GM12878 (cell line): ENCODE results near the gene GIMAP8. TPM values are rescaled to one million over a fixed set of nuclear protein-coding genes. Genes with fewer than 3 reads are reported as not detected.

ENCODE experiments used
- CBX3 ChIP-seq: fragments of 200-600 bp; sonication (generic); IDR thresholded peaks from 2 replicates; pipeline ENCODE4 v1.6.1; 2016; ENCODE audit warnings: low read depth, borderline replicate concordance
- CBX5 ChIP-seq: sonication (generic); IDR thresholded peaks from 2 replicates; pipeline ENCODE4 v1.6.1; 2016; ENCODE audit warnings: low read depth, moderate library complexity, mild to moderate bottlenecking, inconsistent platforms
- CHD4 ChIP-seq: fragments of 200-600 bp; sonication (generic); IDR thresholded peaks from 2 replicates; pipeline ENCODE4 v1.6.1; 2016; ENCODE audit warnings: mild to moderate bottlenecking
- DPF2 ChIP-seq: fragments of 450-650 bp; IDR thresholded peaks from 2 replicates; pipeline ENCODE4 v1.6.1; 2017; ENCODE audit warnings: mild to moderate bottlenecking
- FOXM1 ChIP-seq: IDR thresholded peaks from 2 replicates; pipeline ENCODE4 v1.6.1; 2012; ENCODE audit warnings: low read depth, mild to moderate bottlenecking, inconsistent platforms, low read length, moderate library complexity
- HDAC6 ChIP-seq: fragments of 200-600 bp; sonication (generic); IDR thresholded peaks from one replicate; pipeline ENCODE4 v1.8.0; 2017; ENCODE audit warnings: antibody characterized with exemption; ENCODE audit not compliant: unreplicated experiment
- JUNB ChIP-seq: IDR thresholded peaks from 2 replicates; pipeline ENCODE4 v1.6.1; 2016; ENCODE audit warnings: antibody characterized with exemption, mild to moderate bottlenecking
- MEF2B ChIP-seq: fragments of 450-650 bp; IDR thresholded peaks from 2 replicates; pipeline ENCODE4 v1.6.1; 2018; ENCODE audit warnings: mild to moderate bottlenecking, moderate library complexity; ENCODE audit not compliant: partially characterized antibody, poor library complexity, severe bottlenecking
- MTA2 ChIP-seq: fragments of 450-650 bp; IDR thresholded peaks from 2 replicates; pipeline ENCODE4 v1.6.1; 2016; ENCODE audit warnings: low read depth, mild to moderate bottlenecking, moderate library complexity
- MXI1 ChIP-seq: fragments of 150-350 bp; IDR thresholded peaks from 2 replicates; pipeline ENCODE4 v1.6.1; 2011; ENCODE audit warnings: low read depth, mild to moderate bottlenecking, inconsistent platforms, low read length, improper control_type of control experiment
- POU2F2 ChIP-seq: IDR thresholded peaks from 3 replicates; pipeline ENCODE4 v1.6.1; 2011; ENCODE audit warnings: low read depth, mild to moderate bottlenecking, low read length, borderline replicate concordance
- SIX5 ChIP-seq: IDR thresholded peaks from 2 replicates; pipeline ENCODE4 v1.6.1; 2011; ENCODE audit warnings: mild to moderate bottlenecking, low read depth, low read length, moderate library complexity; ENCODE audit not compliant: severe bottlenecking
- ZNF384 ChIP-seq: IDR thresholded peaks from 2 replicates; pipeline ENCODE4 v1.6.1; 2012; ENCODE audit warnings: low read depth, mild to moderate bottlenecking, low read length, improper control_type of control experiment, borderline replicate concordance
- ZZZ3 ChIP-seq: IDR thresholded peaks from 2 replicates; pipeline ENCODE4 v1.6.1; 2011; ENCODE audit warnings: low read depth; ENCODE audit not compliant: control insufficient read depth, insufficient read length
- polyA plus RNA-seq, 11 experiments: library from polyadenylated mRNA; depleted of rRNA in 4 of 11; unstranded in 6 of 11; stranded (reverse) in 5 of 11; fragments of >200 nt; fragmentation: Nextera tagmentation in 4 of 11; fragmentation: Illumina TruSeq in 1 of 11; extraction: Ambion mirVana in 4 of 11; extraction: Trizol in 1 of 11; gene quantifications; 1 replicate in 1 of 11; 2 replicates in 10 of 11; pipeline versions ENCODE4 v1.2.1 to v1.2.3, GENCODE V29; 2011 to 2016; ENCODE audit warnings: inconsistent platforms in 2 of 11, missing spikeins in 2 of 11, low read depth in 1 of 11
- total RNA-seq, 4 experiments: library from RNA; depleted of rRNA in 3 of 4; stranded (reverse); fragments of >200 nt in 3 of 4; fragmentation: Illumina TruSeq in 1 of 4; extraction: Trizol in 1 of 4; gene quantifications; 2 replicates each; pipeline versions ENCODE4 v1.2.1 to v1.2.3, GENCODE V29; 2013 to 2021
- TF ChIP-seq, protein P1 (sequence below): fragments of 450-650 bp; IDR thresholded peaks from 2 replicates; pipeline ENCODE4 v1.6.1; 2016; ENCODE audit warnings: mild to moderate bottlenecking, moderate library complexity, borderline replicate concordance
- TF ChIP-seq, protein P2 (sequence below): fragments of 450-650 bp; IDR thresholded peaks from 2 replicates; pipeline ENCODE4 v1.6.1; 2018; ENCODE audit warnings: borderline replicate concordance, mild to moderate bottlenecking; ENCODE audit not compliant: partially characterized antibody
- TF ChIP-seq, protein P3 (sequence below): fragments of 450-650 bp; IDR thresholded peaks from 2 replicates; pipeline ENCODE4 v1.6.1; 2017; ENCODE audit warnings: mild to moderate bottlenecking, moderate library complexity
- TF ChIP-seq, protein P4 (sequence below): fragments of 450-650 bp; IDR thresholded peaks from 2 replicates; pipeline ENCODE4 v1.6.1; 2014; ENCODE audit warnings: mild to moderate bottlenecking

The GIMAP8 gene
- total and polyA plus RNA-seq, 10 of the 15 experiments (the other 5 are each of a cell fraction or from before 2014, with no cell fraction given): 0.66 to 9.7 (median 4.7) TPM

DNA sequence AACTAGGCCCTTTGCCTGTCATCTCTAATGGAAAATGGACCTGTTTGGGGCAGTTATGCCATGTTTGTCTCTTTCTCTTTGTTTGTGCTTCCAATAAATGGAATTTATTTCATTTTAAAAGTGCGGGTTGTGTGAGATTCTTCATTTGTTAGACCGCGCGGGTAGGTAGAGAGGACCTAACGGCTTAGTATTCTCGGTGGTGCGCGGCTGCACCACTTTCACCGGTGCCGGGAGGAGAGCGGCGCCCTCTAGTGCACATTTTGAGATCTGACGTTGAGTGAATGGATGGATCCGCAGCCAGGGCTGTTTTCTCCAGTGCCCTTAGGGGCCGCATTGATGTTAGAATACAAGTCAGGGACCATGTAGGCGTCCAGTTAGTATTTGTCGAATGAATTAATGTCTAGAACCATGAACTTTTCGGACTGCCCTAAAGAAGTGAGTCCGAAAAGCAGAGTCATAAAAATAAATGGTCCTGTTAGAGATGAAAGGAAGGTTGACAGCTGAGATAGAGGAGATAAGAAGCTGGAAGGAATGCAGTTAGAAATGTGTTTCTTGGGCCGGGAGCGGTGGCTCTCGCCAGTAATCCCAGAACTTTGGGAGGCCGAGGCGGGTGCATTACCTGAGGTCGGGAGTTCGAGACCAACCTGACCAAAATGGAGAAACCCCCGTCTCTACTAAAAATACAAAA lies 29.3 kb upstream of the GIMAP8 start (continued):
- TF ChIP-seq, protein P1, sequence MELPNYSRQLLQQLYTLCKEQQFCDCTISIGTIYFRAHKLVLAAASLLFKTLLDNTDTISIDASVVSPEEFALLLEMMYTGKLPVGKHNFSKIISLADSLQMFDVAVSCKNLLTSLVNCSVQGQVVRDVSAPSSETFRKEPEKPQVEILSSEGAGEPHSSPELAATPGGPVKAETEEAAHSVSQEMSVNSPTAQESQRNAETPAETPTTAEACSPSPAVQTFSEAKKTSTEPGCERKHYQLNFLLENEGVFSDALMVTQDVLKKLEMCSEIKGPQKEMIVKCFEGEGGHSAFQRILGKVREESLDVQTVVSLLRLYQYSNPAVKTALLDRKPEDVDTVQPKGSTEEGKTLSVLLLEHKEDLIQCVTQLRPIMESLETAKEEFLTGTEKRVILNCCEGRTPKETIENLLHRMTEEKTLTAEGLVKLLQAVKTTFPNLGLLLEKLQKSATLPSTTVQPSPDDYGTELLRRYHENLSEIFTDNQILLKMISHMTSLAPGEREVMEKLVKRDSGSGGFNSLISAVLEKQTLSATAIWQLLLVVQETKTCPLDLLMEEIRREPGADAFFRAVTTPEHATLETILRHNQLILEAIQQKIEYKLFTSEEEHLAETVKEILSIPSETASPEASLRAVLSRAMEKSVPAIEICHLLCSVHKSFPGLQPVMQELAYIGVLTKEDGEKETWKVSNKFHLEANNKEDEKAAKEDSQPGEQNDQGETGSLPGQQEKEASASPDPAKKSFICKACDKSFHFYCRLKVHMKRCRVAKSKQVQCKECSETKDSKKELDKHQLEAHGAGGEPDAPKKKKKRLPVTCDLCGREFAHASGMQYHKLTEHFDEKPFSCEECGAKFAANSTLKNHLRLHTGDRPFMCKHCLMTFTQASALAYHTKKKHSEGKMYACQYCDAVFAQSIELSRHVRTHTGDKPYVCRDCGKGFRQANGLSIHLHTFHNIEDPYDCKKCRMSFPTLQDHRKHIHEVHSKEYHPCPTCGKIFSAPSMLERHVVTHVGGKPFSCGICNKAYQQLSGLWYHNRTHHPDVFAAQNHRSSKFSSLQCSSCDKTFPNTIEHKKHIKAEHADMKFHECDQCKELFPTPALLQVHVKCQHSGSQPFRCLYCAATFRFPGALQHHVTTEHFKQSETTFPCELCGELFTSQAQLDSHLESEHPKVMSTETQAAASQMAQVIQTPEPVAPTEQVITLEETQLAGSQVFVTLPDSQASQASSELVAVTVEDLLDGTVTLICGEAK: no peak
- TF ChIP-seq ZNF384: no peak
- TF ChIP-seq CHD4: no peak
- no peak for TF ChIP-seq HDAC6
- no peak for TF ChIP-seq CBX3
- TF ChIP-seq CBX5: no peak
- no peak for TF ChIP-seq ZZZ3
- TF ChIP-seq, protein P2, sequence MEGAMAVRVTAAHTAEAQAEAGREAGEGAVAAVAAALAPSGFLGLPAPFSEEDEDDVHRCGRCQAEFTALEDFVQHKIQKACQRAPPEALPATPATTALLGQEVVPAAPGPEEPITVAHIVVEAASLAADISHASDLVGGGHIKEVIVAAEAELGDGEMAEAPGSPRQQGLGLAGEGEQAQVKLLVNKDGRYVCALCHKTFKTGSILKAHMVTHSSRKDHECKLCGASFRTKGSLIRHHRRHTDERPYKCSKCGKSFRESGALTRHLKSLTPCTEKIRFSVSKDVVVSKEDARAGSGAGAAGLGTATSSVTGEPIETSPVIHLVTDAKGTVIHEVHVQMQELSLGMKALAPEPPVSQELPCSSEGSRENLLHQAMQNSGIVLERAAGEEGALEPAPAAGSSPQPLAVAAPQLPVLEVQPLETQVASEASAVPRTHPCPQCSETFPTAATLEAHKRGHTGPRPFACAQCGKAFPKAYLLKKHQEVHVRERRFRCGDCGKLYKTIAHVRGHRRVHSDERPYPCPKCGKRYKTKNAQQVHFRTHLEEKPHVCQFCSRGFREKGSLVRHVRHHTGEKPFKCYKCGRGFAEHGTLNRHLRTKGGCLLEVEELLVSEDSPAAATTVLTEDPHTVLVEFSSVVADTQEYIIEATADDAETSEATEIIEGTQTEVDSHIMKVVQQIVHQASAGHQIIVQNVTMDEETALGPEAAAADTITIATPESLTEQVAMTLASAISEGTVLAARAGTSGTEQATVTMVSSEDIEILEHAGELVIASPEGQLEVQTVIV: no peak
- TF ChIP-seq DPF2: no peak
- no peak for TF ChIP-seq MXI1
- TF ChIP-seq, protein P3, sequence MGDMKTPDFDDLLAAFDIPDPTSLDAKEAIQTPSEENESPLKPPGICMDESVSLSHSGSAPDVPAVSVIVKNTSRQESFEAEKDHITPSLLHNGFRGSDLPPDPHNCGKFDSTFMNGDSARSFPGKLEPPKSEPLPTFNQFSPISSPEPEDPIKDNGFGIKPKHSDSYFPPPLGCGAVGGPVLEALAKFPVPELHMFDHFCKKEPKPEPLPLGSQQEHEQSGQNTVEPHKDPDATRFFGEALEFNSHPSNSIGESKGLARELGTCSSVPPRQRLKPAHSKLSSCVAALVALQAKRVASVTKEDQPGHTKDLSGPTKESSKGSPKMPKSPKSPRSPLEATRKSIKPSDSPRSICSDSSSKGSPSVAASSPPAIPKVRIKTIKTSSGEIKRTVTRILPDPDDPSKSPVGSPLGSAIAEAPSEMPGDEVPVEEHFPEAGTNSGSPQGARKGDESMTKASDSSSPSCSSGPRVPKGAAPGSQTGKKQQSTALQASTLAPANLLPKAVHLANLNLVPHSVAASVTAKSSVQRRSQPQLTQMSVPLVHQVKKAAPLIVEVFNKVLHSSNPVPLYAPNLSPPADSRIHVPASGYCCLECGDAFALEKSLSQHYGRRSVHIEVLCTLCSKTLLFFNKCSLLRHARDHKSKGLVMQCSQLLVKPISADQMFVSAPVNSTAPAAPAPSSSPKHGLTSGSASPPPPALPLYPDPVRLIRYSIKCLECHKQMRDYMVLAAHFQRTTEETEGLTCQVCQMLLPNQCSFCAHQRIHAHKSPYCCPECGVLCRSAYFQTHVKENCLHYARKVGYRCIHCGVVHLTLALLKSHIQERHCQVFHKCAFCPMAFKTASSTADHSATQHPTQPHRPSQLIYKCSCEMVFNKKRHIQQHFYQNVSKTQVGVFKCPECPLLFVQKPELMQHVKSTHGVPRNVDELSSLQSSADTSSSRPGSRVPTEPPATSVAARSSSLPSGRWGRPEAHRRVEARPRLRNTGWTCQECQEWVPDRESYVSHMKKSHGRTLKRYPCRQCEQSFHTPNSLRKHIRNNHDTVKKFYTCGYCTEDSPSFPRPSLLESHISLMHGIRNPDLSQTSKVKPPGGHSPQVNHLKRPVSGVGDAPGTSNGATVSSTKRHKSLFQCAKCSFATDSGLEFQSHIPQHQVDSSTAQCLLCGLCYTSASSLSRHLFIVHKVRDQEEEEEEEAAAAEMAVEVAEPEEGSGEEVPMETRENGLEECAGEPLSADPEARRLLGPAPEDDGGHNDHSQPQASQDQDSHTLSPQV: no peak
- peak; percentile 66; the same call in 1 of the 3 replicates for TF ChIP-seq POU2F2
- TF ChIP-seq FOXM1: peak; percentile 59; the same call in 1 of the 2 replicates
- no peak for TF ChIP-seq MTA2
- peak; percentile 21 for TF ChIP-seq MEF2B
- TF ChIP-seq JUNB: peak; percentile 62
- TF ChIP-seq, protein P4, sequence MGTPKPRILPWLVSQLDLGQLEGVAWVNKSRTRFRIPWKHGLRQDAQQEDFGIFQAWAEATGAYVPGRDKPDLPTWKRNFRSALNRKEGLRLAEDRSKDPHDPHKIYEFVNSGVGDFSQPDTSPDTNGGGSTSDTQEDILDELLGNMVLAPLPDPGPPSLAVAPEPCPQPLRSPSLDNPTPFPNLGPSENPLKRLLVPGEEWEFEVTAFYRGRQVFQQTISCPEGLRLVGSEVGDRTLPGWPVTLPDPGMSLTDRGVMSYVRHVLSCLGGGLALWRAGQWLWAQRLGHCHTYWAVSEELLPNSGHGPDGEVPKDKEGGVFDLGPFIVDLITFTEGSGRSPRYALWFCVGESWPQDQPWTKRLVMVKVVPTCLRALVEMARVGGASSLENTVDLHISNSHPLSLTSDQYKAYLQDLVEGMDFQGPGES: peak; percentile 20; the same call in 1 of the 2 replicates
- no peak for TF ChIP-seq SIX5
